ENCODE data around the gene SLC25A11.
A peak's percentile ranks its signal among the peaks of the same experiment; 100 is the strongest.

SLC25A11 gene

GRCh38 chr17:4903051-4903818 is 36.6 kb downstream of the SLC25A11 start, which contains the start of gene CHRNE:
Gene CHRNE, minus strand, starts transcription at chr17:4903098. Its CDS starts 35 bp downstream, at chr17:4903063.
- peak within 1 kb of the TSS; percentile 63 to 86 for H3K4me3 ChIP-seq (ENCODE audit: low read depth in 1 of 2, low read length in 1 of 2)
- peaks cover 37 to 49% of the 10 kb centered on the region in 2 experiments for H3K4me1 ChIP-seq (ENCODE audit: control insufficient read depth in 1 of 2, insufficient read depth in 1 of 2, low read depth in 1 of 2, low read length in 1 of 2)

GRCh38 chr17:4902540-4902939 is 37.3 kb downstream of the SLC25A11 start:
- peaks cover 37 to 49% of the 10 kb centered on the region in 2 experiments for H3K4me1 ChIP-seq (ENCODE audit: control insufficient read depth in 1 of 2, insufficient read depth in 1 of 2, low read depth in 1 of 2, low read length in 1 of 2)
- TF ChIP-seq CTCF (IDR thresholded peaks at IDR 0.05) = no peak
- H3K9me3 ChIP-seq = no peaks in the 10 kb centered on the region
- peaks cover 75% of the 10 kb centered on the region for H3K27me3 ChIP-seq
- H3K4me3 ChIP-seq (ENCODE audit: low read depth in 1 of 2, low read length in 1 of 2) = peak overlapping the region in 1 of 2 experiments; percentile 63
- peaks cover 3% of the 10 kb centered on the region for H3K36me3 ChIP-seq
- H3K27ac ChIP-seq = peak overlapping the region; percentile 95

More at GRCh38 chr17:4903051-4903818, 36.6 kb downstream of the SLC25A11 start, which contains the start of gene CHRNE:
- Histone ChIP-seq H3K27ac (peak within 1 kb of the TSS; percentile 95), H3K27me3 (peaks cover 74% of the 10 kb centered on the region), H3K9me3 (no peaks in the 10 kb centered on the region), H3K36me3 (no peaks in the 10 kb centered on the region)
- peak; percentile 82 for TF ChIP-seq CTCF (IDR thresholded peaks at IDR 0.05)

GRCh38 chr17:4901648-4902344 is 38.0 kb downstream of the SLC25A11 start:
- Histone ChIP-seq H3K27ac (peak overlapping the region; percentile 95), H3K4me3 (ENCODE audit: low read depth in 1 of 2, low read length in 1 of 2) (peak overlapping the region; percentile 63 to 86), H3K27me3 (peaks cover 74% of the 10 kb centered on the region), H3K4me1 (ENCODE audit: control insufficient read depth in 1 of 2, insufficient read depth in 1 of 2, low read depth in 1 of 2, low read length in 1 of 2) (peaks cover 37 to 49% of the 10 kb centered on the region in 2 experiments), H3K36me3 (peaks cover 10% of the 10 kb centered on the region), H3K9me3 (no peaks in the 10 kb centered on the region)
- no peak for TF ChIP-seq CTCF (IDR thresholded peaks at IDR 0.05)

GRCh38 chr17:4901108-4901647 is 38.7 kb downstream of the SLC25A11 start:
- no peak for TF ChIP-seq CTCF (IDR thresholded peaks at IDR 0.05)
- Histone ChIP-seq H3K36me3 (peaks cover 16% of the 10 kb centered on the region), H3K4me1 (ENCODE audit: control insufficient read depth in 1 of 2, insufficient read depth in 1 of 2, low read depth in 1 of 2, low read length in 1 of 2) (peaks cover 37 to 49% of the 10 kb centered on the region in 2 experiments), H3K27me3 (peaks cover 68% of the 10 kb centered on the region), H3K4me3 (ENCODE audit: low read depth in 1 of 2, low read length in 1 of 2) (peak overlapping the region; percentile 63 to 86), H3K9me3 (no peaks in the 10 kb centered on the region), H3K27ac (peak overlapping the region; percentile 95)

- H3K4me3 ChIP-seq (ENCODE audit: low read depth in 1 of 2, low read length in 1 of 2) = peak overlapping the region; percentile 63 to 86
- H3K27me3 ChIP-seq = peaks cover 63% of the 10 kb centered on the region
- H3K4me1 ChIP-seq (ENCODE audit: control insufficient read depth in 1 of 2, insufficient read depth in 1 of 2, low read depth in 1 of 2, low read length in 1 of 2) = peaks cover 37 to 49% of the 10 kb centered on the region in 2 experiments
- TF ChIP-seq CTCF (IDR thresholded peaks at IDR 0.05) = peak; percentile 28
- peaks cover 23% of the 10 kb centered on the region for H3K36me3 ChIP-seq
- peak overlapping the region; percentile 95 for H3K27ac ChIP-seq
- H3K9me3 ChIP-seq = no peaks in the 10 kb centered on the region
These were observed 39.4 kb downstream of the SLC25A11 start for GRCh38 chr17:4900231-4901107.

All from neutrophil (primary cell).